SU-DHL-6 (cell line): ENCODE results near the gene ANKS6.

Source experiments
- H2AFZ ChIP-seq: fragments of 200-600 bp; sonication (generic); 2 replicates; pipeline ENCODE4 v1.6.1; 2014; ENCODE audit warnings: low read depth, mild to moderate bottlenecking, moderate library complexity, mixed read lengths, antibody characterized with exemption, low read length; ENCODE audit not compliant: severe bottlenecking
- H3F3A ChIP-seq: fragments of 200-600 bp; shearing (Covaris generic); 2 replicates; pipeline ENCODE4 v1.6.0; 2016; ENCODE audit warnings: antibody characterized with exemption, mild to moderate bottlenecking; ENCODE audit not compliant: insufficient read depth
- H3K27ac ChIP-seq: fragments of 200-600 bp; sonication (generic); 2 replicates; pipeline ENCODE4 v1.5.1; 2016; ENCODE audit warnings: low read depth, mild to moderate bottlenecking, low read length, moderate library complexity, mixed read lengths
- H3K27me3 ChIP-seq: fragments of 200-600 bp; sonication (generic), shearing (Covaris generic); 2 replicates; pipeline ENCODE4 v1.6.0; 2014; ENCODE audit warnings: mild to moderate bottlenecking, low read length
- H3K36me3 ChIP-seq: fragments of 200-600 bp; sonication (generic); 2 replicates; pipeline ENCODE4 v1.6.1; 2014; ENCODE audit warnings: mild to moderate bottlenecking, low read length, mixed read lengths
- H3K4me2 ChIP-seq: fragments of 300-600, 200-600 bp; shearing (Covaris generic), sonication (generic); 2 replicates; pipeline ENCODE4 v1.6.0; 2014; ENCODE audit warnings: low read length, low read depth, mild to moderate bottlenecking; ENCODE audit not compliant: poor library complexity, severe bottlenecking
- H3K4me3 ChIP-seq: fragments of 200-600 bp; sonication (generic); 2 replicates; pipeline ENCODE4 v1.5.1; 2014; ENCODE audit warnings: antibody characterized with exemption, low read length, mild to moderate bottlenecking, mixed read lengths; ENCODE audit not compliant: insufficient read depth, poor library complexity, severe bottlenecking
- H3K79me2 ChIP-seq: fragments of 200-600 bp; sonication (generic); 2 replicates; pipeline ENCODE4 v1.6.1; 2014; ENCODE audit warnings: mild to moderate bottlenecking, low read length, moderate library complexity; ENCODE audit not compliant: insufficient read depth
- H3K9ac ChIP-seq: fragments of 200-600 bp; sonication (generic); 2 replicates; pipeline ENCODE4 v1.7.0; 2014; ENCODE audit warnings: mild to moderate bottlenecking, low read length
- H3K9me2 ChIP-seq: fragments of 200-600 bp; sonication (generic); replicated peaks from 2 replicates; pipeline ENCODE4 v1.6.1; 2014; ENCODE audit warnings: low read length; ENCODE audit not compliant: insufficient read depth
- H3K9me3 ChIP-seq: fragments of 200-600 bp; sonication (generic); 2 replicates; pipeline ENCODE4 v1.6.1; 2014; ENCODE audit warnings: low read length, mixed read lengths; ENCODE audit not compliant: insufficient read depth
- H4K20me1 ChIP-seq: fragments of 200-600 bp; sonication (generic); 2 replicates; pipeline ENCODE4 v1.6.1; 2014; ENCODE audit warnings: low read depth, mild to moderate bottlenecking, antibody characterized with exemption, low read length, moderate library complexity, mixed read lengths
- CTCF ChIP-seq: fragments of 200-600 bp; sonication (generic); IDR thresholded peaks from one replicate; pipeline ENCODE4 v1.5.1; 2017; ENCODE audit warnings: antibody characterized with exemption, mild to moderate bottlenecking, low read length, moderate library complexity; ENCODE audit not compliant: insufficient read depth, poor library complexity, severe bottlenecking
- EZH2phosphoT487 ChIP-seq: fragments of 200-600 bp; sonication (generic), shearing (Covaris generic); conservative IDR thresholded peaks from 2 replicates; pipeline ENCODE4 v1.6.1; 2018; ENCODE audit warnings: mild to moderate bottlenecking, antibody characterized with exemption, low read length, moderate library complexity, mixed read lengths

The ANKS6 gene

GRCh38 chr9:98694943-98695342 is 101.4 kb downstream of the ANKS6 start:
- Histone ChIP-seq H3K4me2 (no peak overlapping the region), H3K9ac (no peak overlapping the region), H3K36me3 (no peaks in the 10 kb centered on the region), H3K79me2 (no peaks in the 10 kb centered on the region), H3K27ac (no peak overlapping the region), H4K20me1 (no peaks in the 10 kb centered on the region), H3K4me3 (no peak overlapping the region), H3F3A (no peaks in the 10 kb centered on the region), H3K27me3 (no peaks in the 10 kb centered on the region), H3K9me2 (no peaks in the 10 kb centered on the region), H2AFZ (no peak overlapping the region), H3K9me3 (no peaks in the 10 kb centered on the region)
- TF ChIP-seq CTCF (no peak), EZH2phosphoT487 (no peak)

GRCh38 chr9:98692392-98692791 is 104.0 kb downstream of the ANKS6 start:
- H3K9ac ChIP-seq = no peak overlapping the region
- H3K9me2 ChIP-seq = no peaks in the 10 kb centered on the region
- no peak overlapping the region for H2AFZ ChIP-seq
- H4K20me1 ChIP-seq = no peaks in the 10 kb centered on the region
- no peak overlapping the region for H3K4me3 ChIP-seq
- TF ChIP-seq EZH2phosphoT487 = no peak
- no peak for TF ChIP-seq CTCF
- H3K9me3 ChIP-seq = no peaks in the 10 kb centered on the region
- no peaks in the 10 kb centered on the region for H3K79me2 ChIP-seq
- no peaks in the 10 kb centered on the region for H3K27me3 ChIP-seq
- no peaks in the 10 kb centered on the region for H3F3A ChIP-seq
- no peaks in the 10 kb centered on the region for H3K36me3 ChIP-seq
- H3K4me2 ChIP-seq = no peak overlapping the region
- no peak overlapping the region for H3K27ac ChIP-seq

GRCh38 chr9:98691890-98692289 is 104.5 kb downstream of the ANKS6 start:
- H3K27me3 ChIP-seq = no peaks in the 10 kb centered on the region
- no peak overlapping the region for H3K9ac ChIP-seq
- no peak overlapping the region for H3K4me2 ChIP-seq
- H3K36me3 ChIP-seq = no peaks in the 10 kb centered on the region
- H3K79me2 ChIP-seq = no peaks in the 10 kb centered on the region
- no peaks in the 10 kb centered on the region for H3K9me3 ChIP-seq
- no peak overlapping the region for H3K27ac ChIP-seq
- no peak overlapping the region for H3K4me3 ChIP-seq
- no peaks in the 10 kb centered on the region for H3F3A ChIP-seq
- H4K20me1 ChIP-seq = no peaks in the 10 kb centered on the region
- no peaks in the 10 kb centered on the region for H3K9me2 ChIP-seq
- no peak overlapping the region for H2AFZ ChIP-seq
- TF ChIP-seq EZH2phosphoT487 = no peak
- no peak for TF ChIP-seq CTCF
